GM21786 (cell line): ENCODE results near the gene GPC6.

Experiments used
- ATAC-seq: cut with Tn5 transposase; IDR thresholded peaks from one replicate; pipeline ENCODE4 v1.9.1; 2021; ENCODE audit not compliant: unreplicated experiment

Gene GPC6

GRCh38 chr13:94139393-94139995 lies 912.9 kb downstream of the GPC6 start:
- no peak for ATAC-seq

DNA sequence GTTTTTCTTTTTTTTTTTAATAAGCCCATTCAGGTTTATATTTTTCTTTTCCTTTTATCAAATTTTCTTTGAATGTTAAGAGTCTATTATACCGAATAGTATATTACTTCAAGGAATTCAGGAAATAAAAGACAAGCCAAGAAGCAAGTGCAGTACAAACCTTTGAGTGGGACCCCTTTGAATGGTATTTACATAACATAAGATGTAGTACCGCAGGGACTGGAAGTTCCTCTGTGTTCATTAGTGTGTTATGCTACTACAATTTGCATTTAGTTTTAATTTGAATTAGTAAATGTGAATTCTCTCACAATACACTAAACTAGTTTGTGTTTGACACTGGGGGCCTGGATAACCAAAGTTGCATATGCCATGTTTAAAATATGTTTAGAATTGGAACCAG lies 913.4 kb downstream of the GPC6 start:
- no peak for ATAC-seq

DNA sequence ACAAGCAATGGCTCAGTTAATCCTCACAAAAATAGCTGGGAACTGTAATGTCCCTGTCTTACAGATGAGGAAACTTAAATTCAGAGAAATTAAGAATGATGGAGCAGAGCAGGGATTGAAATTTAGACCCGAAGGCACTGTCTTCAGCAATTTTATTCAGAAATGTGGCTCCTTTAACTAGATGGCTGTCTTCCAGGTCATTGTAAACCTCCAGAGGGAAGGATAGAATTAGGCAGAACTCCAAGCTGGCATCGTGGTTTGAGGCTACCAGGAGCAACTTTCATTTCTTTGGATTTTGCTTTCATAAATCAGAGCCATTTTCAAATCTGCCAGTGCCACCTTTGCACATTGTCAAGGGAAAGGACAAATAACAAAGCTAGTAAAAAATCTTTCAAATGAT lies 913.9 kb downstream of the GPC6 start:
- no peak for ATAC-seq

DNA sequence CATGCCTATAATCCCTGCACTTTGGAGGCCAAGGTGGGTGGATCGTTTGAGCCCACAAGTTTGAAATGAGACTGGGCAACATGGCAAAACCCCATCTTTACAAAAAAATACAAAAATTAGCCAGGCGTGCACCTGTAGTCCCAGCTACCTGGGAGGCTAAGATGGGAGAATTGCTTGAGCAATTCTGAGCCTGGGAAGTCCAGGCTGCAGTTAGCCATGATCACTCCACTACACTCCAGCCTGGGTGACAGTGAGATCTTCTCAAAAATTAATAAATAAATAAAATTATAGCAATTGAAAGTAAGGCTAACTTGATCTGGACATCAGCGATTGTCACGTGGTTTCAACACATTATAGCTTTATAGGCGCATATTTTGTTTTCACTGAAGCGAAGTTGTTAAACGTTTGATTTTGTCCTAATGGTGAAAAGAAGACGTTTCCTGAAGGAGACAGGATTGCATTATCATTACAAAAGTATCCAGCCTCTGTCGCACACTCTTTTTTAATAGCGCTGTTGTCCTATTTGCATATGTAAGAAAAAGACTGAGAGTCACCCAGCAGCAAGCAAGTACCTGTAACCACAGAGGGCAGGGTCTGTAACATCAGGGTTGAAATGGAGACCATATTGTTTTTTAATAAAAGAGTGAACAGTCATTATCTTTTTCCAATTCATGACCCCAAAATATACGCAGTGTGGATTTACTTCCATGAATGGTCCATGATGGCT lies 917.2 kb downstream of the GPC6 start:
- ATAC-seq = no peak

DNA sequence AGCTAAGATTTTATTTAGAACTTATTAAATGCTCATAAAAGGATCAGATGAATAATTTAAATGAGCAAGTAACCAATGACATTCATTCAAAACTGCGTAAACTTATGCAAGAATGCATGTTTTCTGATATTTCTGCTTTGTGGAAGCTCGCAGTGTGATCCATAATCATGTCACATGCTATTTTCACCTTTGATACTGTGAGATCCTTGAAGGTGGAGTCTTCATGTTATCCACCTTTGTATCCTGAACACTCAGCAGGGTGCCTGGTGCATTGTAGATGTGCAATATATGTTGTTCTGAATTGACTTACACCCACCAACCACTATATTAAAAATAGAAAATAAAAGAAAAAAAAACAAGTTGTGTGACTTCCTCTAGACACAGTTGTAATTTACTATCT lies 919.4 kb downstream of the GPC6 start:
- no peak for ATAC-seq

DNA sequence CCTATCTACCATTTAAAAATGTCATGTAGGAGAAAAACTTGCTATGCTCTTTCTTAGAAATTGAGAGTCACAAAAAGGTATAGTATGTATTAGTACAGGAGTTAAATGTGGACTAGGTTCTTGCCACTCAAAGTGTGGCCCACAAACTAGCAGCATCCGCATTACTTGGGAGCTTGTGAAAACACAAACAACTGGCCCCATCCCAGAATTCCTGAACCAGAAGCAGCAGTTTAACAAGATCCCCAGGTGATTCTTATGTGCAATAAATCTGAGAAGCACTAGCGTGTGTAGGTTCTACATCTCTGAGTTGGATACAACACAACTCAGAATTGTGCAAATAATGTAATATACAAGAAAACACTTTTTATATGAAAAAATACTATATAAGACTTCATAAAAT lies 927.0 kb downstream of the GPC6 start:
- no peak for ATAC-seq

GRCh38 chr13:94154367-94154766 lies 927.8 kb downstream of the GPC6 start:
- no peak for ATAC-seq

DNA sequence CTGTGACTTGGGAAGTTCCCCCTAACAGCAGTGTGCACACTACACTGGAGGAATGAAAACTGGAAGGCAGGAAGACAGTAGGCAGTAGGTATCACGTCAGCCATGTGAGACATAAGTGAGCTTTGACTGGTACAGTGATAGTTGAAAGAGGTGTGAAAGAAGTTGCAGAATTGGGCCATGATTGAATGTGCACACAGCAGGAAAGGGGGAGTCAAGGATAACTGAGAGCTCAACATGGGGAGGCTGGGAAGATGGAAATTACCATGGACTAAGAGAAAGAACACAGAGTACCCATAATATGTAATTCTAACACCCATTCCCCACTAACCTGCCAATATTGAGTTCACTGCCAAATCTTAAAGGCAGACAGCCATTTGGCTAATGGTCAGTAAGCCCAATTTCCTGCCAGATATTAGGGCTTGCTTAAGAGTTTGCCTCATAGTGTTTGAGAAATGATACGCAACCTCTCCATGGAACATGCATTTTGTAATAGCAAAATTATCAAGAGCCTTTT lies 931.2 kb downstream of the GPC6 start:
- ATAC-seq = no peak

DNA sequence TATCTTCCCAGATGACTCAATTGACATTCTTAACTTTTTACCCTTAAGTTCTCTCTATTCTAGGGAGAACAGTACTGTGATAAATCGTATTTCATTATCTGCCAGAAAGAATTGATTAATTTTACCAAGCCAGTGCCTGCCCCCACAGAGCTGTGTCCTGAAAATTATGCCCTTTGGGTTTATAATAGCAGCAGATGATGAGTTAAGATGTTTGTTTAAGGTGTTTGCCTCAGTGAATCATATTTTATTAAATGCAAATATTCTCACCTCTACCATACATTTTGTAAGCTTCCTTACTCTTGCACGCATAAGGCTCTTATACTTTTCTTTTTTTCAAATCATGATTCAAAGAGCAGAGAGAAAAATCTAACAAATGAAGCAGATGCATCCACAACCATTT lies 934.3 kb downstream of the GPC6 start:
- no peak for ATAC-seq

DNA sequence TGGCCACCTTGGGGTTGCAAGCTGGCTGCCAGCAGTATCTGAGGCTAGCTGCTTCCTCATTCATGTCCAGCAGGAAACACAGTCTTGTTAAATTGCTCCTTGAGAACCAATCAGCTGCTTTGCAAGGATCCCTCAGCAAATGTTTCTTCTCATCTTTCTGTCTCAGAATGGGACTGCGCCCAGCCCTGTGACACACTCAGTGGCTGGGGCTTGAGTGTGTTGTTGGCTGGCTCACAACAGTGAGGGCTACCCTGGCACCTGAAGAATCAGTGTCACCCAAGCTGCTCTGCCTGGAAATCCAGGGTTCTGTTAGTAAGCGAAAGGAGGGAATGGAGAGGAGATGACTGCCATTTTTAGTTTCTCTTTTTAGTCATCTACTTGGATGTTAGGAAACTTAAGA lies 935.7 kb downstream of the GPC6 start:
- ATAC-seq = no peak

DNA sequence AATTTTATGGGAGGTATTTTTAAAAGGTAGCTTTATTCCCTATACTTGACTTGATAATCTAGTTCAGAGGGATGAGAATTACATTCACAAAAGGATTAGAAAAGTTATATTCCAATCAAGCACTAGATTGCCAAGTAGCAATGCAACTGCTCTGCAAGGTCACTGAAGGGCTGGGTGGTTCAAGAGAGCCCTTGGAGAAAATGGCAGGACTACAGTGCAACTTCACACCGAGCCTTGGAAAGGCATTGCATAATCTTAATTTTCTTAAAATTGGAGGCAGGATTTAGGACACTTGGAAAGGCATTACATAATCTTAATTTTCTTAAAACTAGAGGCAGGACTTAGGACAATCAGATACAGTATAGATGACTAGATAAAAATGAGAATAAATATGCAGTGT lies 936.9 kb downstream of the GPC6 start:
- ATAC-seq = no peak

DNA sequence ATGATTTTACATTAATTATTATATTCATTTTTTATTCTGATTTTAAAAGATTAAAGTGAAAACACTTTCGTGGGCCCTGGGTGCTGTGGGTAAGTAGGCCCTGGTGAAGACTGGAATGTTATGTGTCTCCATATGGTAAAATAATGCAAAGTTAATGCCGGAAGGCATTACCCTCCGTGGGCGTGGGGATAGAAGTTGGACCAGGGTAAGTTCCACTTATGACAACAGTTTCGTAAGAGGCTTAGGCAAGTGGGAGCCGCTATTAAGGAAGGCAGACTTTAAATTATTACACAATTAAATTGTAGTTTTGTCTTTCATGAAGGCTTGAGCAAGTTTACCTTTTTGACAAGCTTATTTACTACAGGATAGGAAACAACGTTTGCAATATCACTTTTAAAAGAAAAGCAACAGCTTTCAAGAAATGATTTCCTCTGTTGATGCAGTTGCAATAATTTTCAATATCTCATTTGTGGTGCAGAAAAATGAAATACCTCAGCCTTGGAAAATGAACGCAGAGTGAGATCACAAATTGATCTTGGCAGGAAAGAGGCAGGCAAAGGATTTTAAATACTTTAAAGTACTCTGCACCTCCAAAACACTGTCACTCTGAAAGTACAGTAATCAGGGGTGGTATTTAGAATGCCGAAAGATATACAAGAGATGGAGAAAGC lies 942.3 kb downstream of the GPC6 start:
- no peak for ATAC-seq

- no peak for ATAC-seq
These were observed 943.0 kb downstream of the GPC6 start for GRCh38 chr13:94169454-94170144.

DNA sequence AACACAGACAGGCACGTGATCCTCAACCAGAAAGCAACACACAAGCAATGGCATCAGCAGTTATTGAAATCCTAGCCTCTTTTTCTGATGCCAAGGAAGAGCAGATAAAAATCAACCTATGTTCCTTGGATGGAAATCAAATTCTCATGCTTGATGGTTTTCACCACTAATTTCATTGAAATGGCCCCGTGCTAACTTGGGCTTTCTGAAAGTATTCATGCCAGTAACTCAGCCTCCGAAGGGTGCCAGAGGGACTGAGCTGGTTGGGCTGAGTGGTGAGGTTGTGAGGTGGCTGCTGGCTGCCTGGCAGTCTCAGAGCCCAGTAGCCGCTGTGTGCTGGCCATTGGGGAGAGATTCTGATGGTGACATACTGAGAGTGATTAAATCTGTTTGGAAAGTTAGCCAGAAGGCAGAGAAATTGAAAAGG lies 943.6 kb downstream of the GPC6 start:
- no peak for ATAC-seq

DNA sequence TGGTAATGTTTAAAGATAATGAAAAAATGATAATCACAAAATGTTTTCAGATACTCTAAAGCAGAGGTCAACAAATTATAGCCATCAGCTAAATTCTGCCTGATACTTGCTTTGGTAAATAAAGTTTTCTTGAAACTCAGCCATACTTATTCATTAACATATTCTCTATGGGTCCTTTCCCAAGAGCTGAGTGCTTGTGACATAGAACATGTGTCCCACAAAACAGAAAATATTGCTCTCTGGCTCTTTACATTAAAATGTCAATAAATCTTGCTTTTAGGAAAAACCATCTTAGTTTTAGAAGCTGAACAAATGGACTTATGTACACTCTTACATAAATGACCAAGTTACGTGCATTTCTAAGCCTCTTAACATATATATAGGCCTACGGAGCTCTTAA lies 945.8 kb downstream of the GPC6 start:
- no peak for ATAC-seq

DNA sequence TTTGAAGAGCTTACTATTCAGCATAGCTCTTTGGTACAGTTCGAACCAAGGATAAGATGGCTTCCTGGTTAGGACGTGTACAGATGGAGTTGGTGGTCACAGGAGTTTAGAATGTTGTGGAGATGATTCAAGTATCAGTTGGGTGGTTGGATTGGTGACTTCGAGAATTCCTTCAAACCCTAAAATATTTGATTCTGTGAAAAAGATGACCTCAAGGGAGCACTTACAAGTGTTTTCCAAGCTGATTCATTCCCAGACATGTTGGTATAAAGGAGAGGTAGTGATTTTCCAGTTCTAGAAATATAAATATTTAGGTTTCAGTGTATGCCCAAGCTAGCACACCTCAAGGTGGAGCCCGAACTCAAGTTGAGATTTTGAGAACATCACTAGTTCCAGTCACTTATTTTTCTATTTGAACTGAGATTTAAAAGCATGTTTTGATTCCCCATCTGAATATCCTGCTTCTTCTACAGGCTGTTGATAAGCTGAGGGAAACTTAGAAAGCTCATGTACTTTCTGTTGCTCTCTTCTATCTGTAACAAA lies 946.8 kb downstream of the GPC6 start:
- no peak for ATAC-seq

- ATAC-seq = no peak
These were observed 947.4 kb downstream of the GPC6 start for GRCh38 chr13:94174009-94174408.

DNA sequence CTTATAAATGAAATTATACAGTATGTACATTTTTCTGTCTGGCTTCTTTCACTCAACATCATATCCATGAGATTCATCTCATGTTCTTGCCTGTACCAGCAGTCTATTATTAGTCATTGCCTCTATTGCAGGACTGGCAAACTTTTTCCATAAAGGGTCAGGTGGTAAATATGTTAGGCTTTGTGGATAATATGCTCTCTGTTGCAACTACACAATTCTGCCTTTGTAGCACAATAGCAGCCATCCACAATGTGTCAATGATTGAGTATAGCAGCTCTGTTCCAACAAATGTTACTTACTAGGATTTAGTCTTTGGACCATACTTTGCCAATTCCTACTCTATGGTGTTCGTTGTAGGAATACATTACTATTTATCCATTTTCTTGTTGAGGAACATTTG lies 948.5 kb downstream of the GPC6 start:
- no peak for ATAC-seq

- no peak for ATAC-seq
These were observed 950.0 kb downstream of the GPC6 start for GRCh38 chr13:94176561-94176960.

DNA sequence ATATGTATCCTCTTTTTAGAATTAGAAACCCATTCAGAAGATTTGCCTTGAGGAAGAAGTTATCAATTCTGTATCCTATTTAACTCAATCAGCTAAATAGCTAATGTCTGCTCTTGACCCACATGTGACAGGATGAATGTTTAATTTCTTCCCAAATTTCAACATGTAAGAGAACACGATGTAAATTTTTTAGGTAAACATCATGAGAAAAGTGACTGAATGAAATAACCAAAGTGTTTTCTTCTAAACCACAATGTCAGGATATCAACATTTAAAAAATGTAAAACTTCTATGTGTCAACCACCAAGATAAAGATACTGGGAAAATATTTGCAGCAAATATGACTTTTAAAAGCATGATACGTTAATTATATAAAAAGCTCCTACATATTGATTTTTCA lies 950.4 kb downstream of the GPC6 start:
- no peak for ATAC-seq

GRCh38 chr13:94178625-94179244 lies 952.1 kb downstream of the GPC6 start:
- ATAC-seq = no peak
